Lung (tissue), 12 donors: ENCODE measurements around the gene PLB1. TPM values are rescaled to one million over a fixed set of nuclear protein-coding genes. Genes with fewer than 3 reads are reported as not detected.
A peak's percentile ranks its signal among the peaks of the same experiment; 100 is the strongest.

ENCODE experiments used
- ATAC-seq: fragments of 200-7000 bp; cut with Tn5 transposase; one replicate; pipeline ENCODE4 v1.9.1; 2020; ENCODE audit warnings: moderate number of reproducible peaks; ENCODE audit not compliant: insufficient read depth, low FRiP score
- DNase-seq, 3 donors: peaks; one replicate each; pipeline ENCODE4 v3.0.0-alpha.2; 2013 to 2017
- H3K27ac ChIP-seq, 2 donors: one replicate each; pipeline ENCODE4 v1.5.1; 2013; ENCODE audit warnings: mild to moderate bottlenecking in 2 of 2, moderate library complexity in 2 of 2, control low read depth in 1 of 2, inconsistent platforms in 1 of 2, low read depth in 1 of 2, low read length in 1 of 2
- H3K27me3 ChIP-seq, 3 donors: one replicate each; pipeline ENCODE4 v1.5.1; 2013; ENCODE audit warnings: low read length in 2 of 3; ENCODE audit not compliant: control insufficient read depth in 3 of 3, insufficient read depth in 3 of 3
- H3K36me3 ChIP-seq, 4 donors: one replicate each; pipeline ENCODE4 v1.5.1; 2013; ENCODE audit warnings: low read length in 4 of 4, mild to moderate bottlenecking in 1 of 4, moderate library complexity in 1 of 4; ENCODE audit not compliant: control insufficient read depth in 4 of 4, insufficient read depth in 4 of 4
- H3K4me1 ChIP-seq, 5 donors: one replicate each; pipeline ENCODE4 v1.5.1; 2013; ENCODE audit warnings: low read length in 5 of 5, mild to moderate bottlenecking in 2 of 5, moderate library complexity in 1 of 5; ENCODE audit not compliant: control insufficient read depth in 5 of 5, insufficient read depth in 5 of 5
- H3K4me3 ChIP-seq: one replicate; pipeline ENCODE4 v1.5.1; 2013; ENCODE audit warnings: mild to moderate bottlenecking, control low read depth, moderate library complexity
- H3K9ac ChIP-seq, 2 donors: one replicate each; pipeline ENCODE4 v1.5.1; 2013; ENCODE audit warnings: low read length in 2 of 2, control low read depth in 1 of 2; ENCODE audit not compliant: insufficient read depth in 1 of 2
- H3K9me3 ChIP-seq, 4 donors: one replicate each; pipeline ENCODE4 v1.5.1; 2013; ENCODE audit warnings: low read length in 3 of 4, mild to moderate bottlenecking in 1 of 4, moderate library complexity in 1 of 4; ENCODE audit not compliant: control insufficient read depth in 4 of 4, insufficient read depth in 3 of 4
- WGBS, 2 donors: extraction: QIAGEN DNeasy Blood & Tissue Kit; methylation state at CpG; one replicate each; pipeline ENCODE4 v1.1.7; 2013; 5-methylcytosine and 5-hydroxymethylcytosine counted together
- polyA plus RNA-seq, 2 donors: library from polyadenylated mRNA; stranded (reverse); fragments of 200-250 nt; gene quantifications; one replicate each; pipeline ENCODE4 v1.2.1, GENCODE V29; 2013
- total RNA-seq, 2 donors: library from RNA; depleted of rRNA in 1 of 2; stranded (reverse); fragments of >200 nt in 1 of 2; gene quantifications; one replicate each; pipeline ENCODE4 v1.2.1, GENCODE V29; 2014 to 2021
- TF ChIP-seq, protein P1 (sequence below): IDR thresholded peaks from 2 replicates; pipeline ENCODE4 v1.5.1; 2012; ENCODE audit warnings: mild to moderate bottlenecking; ENCODE audit errors: control extremely low read depth, extremely low read depth
- donor health status: control.
- donor health status: control.
- donor health status: Bipolar disorder and iron deficiency.
- donor health status: healthy.
- donor health status: DM: yes; HTN: yes; CAD: no.

Gene PLB1
- total and polyA plus RNA-seq, 4 donors = 1.0 to 10.3 (median 6.7) TPM

DNA sequence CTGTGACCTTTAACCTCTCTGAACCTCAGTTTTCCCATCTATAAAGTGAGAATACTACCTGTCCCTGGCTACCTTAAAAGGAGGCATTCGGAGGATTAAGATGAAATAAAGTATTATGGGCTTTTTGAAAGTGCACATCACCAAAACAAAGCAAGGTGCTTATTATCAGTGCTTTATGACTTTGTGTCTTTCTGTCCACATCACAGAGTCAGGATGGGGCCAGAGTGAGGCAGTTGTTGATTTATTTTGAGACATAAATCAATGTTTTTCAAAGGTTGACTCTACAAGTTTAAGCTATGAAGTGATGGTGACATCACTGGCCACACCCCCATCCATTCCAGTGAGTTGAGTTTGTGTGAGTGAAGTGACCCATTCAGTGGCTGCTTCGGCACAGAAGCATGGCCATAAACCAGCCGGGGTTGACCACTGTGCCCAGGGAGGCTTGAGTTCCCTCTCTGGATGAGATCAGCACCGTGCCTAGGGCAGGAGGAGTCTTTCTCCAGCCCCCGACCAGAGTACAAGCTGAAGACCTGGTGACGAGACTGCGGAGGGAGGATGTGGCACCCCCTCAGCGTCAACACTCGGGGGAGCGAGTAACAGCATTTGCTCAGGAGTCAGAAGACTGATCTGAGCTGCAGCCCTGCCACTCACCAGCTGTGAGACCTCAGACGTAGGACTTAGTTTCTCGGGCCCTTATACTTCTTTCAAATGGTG, 166.8 kb downstream of the PLB1 start:
- Histone ChIP-seq H3K9me3 (no peaks in the 10 kb centered on the region), H3K27me3 (no peaks in the 10 kb centered on the region), H3K36me3 (no peaks in the 10 kb centered on the region), H3K4me3 (no peak overlapping the region), H3K4me1 (peaks cover 11 to 44% (median 22%) of the 10 kb centered on the region in 5 donors), H3K9ac (no peak overlapping the region), H3K27ac (peak overlapping the region in 1 of 2 donors; percentile 34)
- 77 to 83% methylated on average over 12 of the region's 12 CpGs for WGBS, 2 donors
- ATAC-seq (no peak), DNase-seq (peak; percentile 49 to 73 (median 69))
- TF ChIP-seq, protein P1, sequence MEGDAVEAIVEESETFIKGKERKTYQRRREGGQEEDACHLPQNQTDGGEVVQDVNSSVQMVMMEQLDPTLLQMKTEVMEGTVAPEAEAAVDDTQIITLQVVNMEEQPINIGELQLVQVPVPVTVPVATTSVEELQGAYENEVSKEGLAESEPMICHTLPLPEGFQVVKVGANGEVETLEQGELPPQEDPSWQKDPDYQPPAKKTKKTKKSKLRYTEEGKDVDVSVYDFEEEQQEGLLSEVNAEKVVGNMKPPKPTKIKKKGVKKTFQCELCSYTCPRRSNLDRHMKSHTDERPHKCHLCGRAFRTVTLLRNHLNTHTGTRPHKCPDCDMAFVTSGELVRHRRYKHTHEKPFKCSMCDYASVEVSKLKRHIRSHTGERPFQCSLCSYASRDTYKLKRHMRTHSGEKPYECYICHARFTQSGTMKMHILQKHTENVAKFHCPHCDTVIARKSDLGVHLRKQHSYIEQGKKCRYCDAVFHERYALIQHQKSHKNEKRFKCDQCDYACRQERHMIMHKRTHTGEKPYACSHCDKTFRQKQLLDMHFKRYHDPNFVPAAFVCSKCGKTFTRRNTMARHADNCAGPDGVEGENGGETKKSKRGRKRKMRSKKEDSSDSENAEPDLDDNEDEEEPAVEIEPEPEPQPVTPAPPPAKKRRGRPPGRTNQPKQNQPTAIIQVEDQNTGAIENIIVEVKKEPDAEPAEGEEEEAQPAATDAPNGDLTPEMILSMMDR = no peak

DNA sequence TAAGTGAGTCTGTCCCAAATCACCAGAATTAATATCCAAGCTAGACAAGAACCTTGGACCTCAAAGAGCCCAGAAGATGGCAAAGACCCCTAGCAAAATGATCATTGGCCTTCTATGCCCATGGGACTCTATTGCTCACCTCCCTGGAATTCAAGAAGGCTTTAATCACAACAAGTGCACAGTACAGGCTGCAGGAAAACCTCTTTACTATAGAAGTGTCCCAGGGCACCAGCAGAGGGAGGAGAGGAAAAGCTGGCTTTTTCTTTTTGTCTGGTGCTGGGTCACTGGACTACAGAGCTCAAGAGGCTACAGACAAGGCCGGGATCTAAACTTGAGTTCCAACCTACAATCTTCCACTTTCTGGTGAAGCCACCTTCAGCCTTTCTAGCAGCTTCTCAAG, 167.5 kb downstream of the PLB1 start:
- no peaks in the 10 kb centered on the region for H3K9me3 ChIP-seq
- H3K4me1 ChIP-seq = peaks cover 11 to 44% (median 22%) of the 10 kb centered on the region in 5 donors
- TF ChIP-seq, protein P1 = no peak
- no peaks in the 10 kb centered on the region for H3K27me3 ChIP-seq
- no peak for DNase-seq
- 35 to 87% methylated on average over 1 of the region's 1 CpG for WGBS, 2 donors
- H3K9ac ChIP-seq = no peak overlapping the region
- no peak for ATAC-seq
- H3K27ac ChIP-seq = no peak overlapping the region
- no peak overlapping the region for H3K4me3 ChIP-seq
- no peaks in the 10 kb centered on the region for H3K36me3 ChIP-seq

DNA sequence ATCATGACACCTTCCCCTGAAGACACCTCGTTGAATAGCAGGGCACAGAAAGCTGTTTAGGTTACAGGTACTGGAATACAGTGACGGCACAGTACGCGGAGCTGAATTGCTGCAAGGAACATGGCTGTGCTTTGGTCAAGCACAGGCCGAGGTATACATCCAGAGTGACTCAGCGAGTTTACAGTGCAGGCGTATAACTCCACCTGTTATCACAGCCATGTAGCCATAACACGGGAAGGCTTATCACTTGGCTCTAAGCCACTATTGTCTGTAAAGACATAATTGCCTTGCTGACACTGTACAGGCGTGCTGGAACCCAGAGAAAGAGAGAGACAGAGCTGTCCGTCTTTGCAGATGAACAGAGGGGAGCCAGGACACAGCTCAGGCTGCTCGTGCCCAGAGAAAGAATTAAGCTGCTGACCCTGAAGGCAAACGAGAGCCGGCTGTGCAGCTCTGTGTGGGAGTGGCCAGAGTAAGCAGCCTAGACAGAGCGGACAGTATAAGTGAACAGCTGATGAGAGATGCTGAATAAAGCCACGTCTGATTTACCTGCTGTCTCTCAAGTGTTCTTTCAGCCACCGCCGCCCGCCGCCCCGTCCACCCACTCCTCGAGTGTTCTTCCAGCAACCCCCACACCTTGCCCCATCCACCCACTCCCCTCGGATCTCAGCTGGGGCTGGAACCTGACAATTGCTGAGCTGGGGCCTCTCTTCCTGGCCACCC, 168.4 kb downstream of the PLB1 start:
- WGBS, 2 donors = 62 to 75% methylated on average over 22 of the region's 22 CpGs
- peak overlapping the region in 1 of 2 donors; percentile 47 for H3K27ac ChIP-seq
- no peak overlapping the region for H3K4me3 ChIP-seq
- no peaks in the 10 kb centered on the region for H3K36me3 ChIP-seq
- peak; percentile 48 for ATAC-seq
- peak overlapping the region in 1 of 2 donors; percentile 6 for H3K9ac ChIP-seq
- peak; percentile 71 to 90 (median 90) for DNase-seq
- H3K4me1 ChIP-seq = peaks cover 8 to 44% (median 22%) of the 10 kb centered on the region in 5 donors
- no peaks in the 10 kb centered on the region for H3K27me3 ChIP-seq
- TF ChIP-seq, protein P1 = no peak
- H3K9me3 ChIP-seq = no peaks in the 10 kb centered on the region
